Right renal cortex interstitium (tissue), 3 donors: Measurements from ENCODE around the gene KLK12. TPM values are rescaled to one million over a fixed set of nuclear protein-coding genes. Genes with fewer than 3 reads are reported as not detected.

Experiments
- DNase-seq, 3 donors: peaks; one replicate each; pipeline ENCODE4 v3.0.0-alpha.2; 2013; ENCODE audit warnings: low read depth in 3 of 3, low spot score in 2 of 3
- polyA plus RNA-seq, 3 donors: library from polyadenylated mRNA; unstranded; fragments of 120-200 nt; gene quantifications; one replicate each; pipeline ENCODE4 v1.2.1, GENCODE V29; 2013; ENCODE audit not compliant: insufficient read length in 3 of 3

The KLK12 gene
- not detected for polyA plus RNA-seq

- DNase-seq: no peak
These were observed at the start of gene KLK12 for GRCh38 chr19:51034704-51035103. KLK12 (minus strand) TSS chr19:51035002; CDS start chr19:51034621, 381 bp downstream.

DNA sequence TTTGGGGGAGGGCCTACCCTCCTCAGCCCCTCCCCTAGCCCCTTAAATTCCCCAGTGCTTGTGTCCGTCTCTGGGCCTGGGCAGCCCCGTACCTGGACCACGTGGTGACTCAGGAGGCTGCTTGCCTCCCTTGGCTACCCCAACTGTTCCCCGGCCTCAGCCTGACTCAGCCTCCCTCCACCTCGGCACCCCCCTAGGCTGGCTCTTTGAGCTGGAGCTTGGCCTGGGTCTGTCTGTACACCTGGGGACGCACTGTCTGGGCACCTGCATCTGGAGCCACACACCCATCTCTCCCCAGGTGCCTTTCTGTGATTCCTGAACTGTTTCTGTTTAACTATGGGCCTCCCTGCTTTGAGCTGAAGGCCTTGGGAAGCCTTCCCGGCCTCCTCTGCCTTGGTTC, 49.7 kb upstream of the KLK12 start:
- DNase-seq: no peak

- no peak for DNase-seq
These were observed 49.0 kb upstream of the KLK12 start for GRCh38 chr19:51083783-51084182.

DNA sequence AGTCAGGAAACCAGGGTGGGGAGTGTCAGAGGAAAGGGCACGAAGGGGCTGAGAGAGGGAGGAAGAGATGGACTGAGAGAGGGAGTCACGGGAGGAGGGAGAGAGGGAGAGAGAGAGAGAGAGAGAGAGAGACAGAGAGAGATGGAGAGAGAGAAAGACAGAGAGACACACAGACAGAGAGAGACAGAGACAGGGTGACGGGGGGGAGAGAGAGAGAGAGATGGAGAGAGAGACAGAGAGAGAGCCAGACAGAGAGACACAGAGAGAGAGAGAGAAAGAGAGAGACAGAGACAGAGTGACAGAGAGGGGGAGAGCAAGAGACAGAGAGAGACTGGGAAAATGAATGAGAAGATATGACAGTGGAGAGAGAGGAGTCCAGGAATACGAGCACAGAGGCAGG, 48.4 kb upstream of the KLK12 start:
- DNase-seq: no peak

- DNase-seq: no peak
These were observed 47.8 kb upstream of the KLK12 start, which contains the start of gene KLK14 for GRCh38 chr19:51082611-51083010. KLK14 (minus strand) TSS chr19:51082887; CDS start chr19:51082614, 273 bp downstream.

GRCh38 chr19:51081476-51081875, 46.7 kb upstream of the KLK12 start:
- no peak for DNase-seq

DNA sequence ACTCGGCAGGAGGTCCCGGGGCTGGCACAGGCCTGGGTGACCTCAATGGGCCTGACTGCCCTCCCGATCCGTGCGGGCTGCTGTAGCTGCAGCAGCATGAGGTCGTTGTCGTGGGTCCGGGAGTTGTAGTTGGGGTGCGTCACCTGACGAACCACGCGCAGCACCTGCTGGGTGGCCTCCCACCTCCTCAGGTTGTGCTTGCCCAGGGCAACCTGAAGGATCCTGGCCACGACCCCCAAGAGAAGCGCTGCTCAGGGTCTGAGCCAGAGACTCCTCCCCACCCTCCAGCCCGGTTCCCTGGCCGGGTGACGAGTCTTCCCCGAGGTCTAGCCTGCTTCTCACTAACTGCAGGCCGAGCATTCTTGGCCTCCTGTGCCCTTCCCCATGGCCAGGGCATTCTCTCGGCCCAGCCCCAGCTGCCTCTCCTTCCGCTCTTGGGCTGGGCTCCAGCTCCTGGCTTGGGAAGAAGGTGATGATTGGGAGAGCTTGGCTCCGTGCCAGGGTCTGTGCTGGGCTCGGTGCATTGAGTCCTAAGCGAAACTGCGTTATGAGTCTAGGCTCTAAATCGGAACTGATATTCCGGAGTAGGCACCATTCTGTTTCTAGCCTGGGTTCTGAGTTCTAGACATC, 44.8 kb upstream of the KLK12 start:
- DNase-seq: no peak

DNA sequence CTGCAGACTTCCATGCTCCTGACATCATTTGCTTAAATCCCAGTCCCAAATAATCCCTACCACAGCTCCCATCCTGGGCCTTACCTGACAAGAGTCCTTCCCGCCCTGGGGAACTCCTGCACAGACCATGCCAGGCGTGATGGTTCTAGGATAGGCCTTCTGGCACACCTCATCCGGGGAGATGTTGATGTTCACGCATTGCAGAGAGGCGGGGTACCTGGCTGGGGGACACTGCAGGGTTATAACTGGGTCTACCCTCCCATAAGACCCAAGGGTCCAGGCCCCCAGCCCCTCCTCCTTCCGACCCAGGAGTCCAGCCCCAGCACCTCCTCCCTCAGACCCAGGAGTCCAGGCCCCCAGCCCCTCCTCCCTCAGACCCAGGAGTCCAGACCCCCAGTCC, 43.9 kb upstream of the KLK12 start:
- no peak for DNase-seq

GRCh38 chr19:51078104-51078503, 43.3 kb upstream of the KLK12 start:
- DNase-seq: no peak

DNA sequence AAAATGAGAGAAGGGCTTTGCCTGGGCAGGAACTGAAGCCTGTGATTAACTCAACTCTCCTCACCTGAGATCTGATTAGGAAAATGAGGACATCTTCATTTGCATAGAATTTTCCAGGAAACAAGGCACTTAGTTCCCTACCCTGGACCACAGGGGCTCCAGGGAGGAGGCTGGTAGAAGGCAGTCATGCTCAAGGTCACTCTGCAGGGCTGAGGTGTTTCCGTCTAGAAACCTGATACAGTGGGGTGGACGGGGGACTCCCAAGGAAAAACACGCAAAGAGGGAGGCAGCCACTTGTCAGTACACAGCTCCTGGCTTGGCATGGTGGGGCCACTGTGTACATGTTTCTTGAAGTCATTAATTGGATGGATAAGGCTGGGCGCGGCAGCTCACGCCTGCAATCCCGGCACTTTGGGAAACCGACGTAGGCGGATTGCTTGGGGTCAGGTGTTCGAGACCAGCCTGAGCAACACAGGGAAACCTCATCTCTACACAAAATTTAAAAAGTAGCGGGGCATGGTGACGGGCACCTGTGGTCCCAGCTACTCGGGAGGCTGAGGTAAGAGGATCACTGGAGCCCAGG, 41.9 kb upstream of the KLK12 start:
- no peak for DNase-seq

DNA sequence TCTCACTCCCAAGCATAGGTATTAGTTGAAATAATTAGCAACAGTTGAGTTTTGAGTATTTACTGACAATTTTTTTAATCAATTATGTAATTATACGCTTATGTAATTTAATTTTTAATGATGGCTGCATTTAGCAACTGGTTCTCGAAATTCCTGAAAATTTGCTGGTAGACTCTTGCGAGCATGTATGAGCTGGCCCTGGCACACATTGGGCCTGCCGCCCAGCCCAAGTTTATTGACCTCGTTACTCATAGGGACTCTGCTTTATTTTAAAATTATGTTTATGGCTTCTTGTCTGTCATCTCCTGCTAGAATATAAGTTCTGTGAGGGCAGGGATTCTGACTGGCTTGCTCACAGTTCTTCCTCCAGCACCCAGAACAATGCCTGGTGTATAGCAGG, 41.2 kb upstream of the KLK12 start:
- DNase-seq: no peak

- no peak for DNase-seq
These were observed 36.2 kb upstream of the KLK12 start for GRCh38 chr19:51071095-51071405.

DNA sequence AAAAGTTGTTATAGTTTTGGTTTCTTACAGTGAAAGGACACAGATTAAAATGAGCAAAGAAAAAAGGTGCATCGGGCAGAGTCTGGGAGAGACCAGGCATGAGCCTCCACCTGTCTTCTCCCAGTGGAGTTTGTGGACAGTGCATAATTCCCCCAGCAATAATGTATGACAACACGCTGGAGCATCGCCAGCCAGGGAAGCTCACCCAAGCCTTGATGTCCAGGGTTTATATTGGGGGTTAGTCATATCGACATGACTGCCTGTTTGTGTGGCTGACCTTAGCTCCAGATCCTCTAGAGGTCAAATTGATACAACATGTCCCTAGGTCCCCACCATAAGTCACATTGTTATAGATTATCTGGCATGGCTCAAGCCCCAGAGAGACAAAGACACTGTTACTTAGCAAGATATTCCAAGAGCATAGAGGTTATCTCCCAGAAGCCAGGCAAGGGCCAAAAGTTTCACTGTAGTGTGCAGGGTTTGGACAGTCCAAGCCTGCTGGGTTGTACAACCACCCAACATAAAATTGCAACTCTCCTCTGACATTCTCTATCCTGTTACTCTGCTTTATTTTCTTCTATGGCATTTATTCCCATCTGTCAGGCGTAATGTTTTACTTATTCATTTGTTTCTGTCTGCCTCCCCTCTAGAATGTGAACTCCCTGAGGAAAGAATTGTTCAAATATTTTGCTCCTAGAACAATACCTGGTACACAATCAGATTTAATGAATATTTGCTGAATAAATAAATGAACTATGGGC, 35.7 kb upstream of the KLK12 start:
- DNase-seq: no peak

DNA sequence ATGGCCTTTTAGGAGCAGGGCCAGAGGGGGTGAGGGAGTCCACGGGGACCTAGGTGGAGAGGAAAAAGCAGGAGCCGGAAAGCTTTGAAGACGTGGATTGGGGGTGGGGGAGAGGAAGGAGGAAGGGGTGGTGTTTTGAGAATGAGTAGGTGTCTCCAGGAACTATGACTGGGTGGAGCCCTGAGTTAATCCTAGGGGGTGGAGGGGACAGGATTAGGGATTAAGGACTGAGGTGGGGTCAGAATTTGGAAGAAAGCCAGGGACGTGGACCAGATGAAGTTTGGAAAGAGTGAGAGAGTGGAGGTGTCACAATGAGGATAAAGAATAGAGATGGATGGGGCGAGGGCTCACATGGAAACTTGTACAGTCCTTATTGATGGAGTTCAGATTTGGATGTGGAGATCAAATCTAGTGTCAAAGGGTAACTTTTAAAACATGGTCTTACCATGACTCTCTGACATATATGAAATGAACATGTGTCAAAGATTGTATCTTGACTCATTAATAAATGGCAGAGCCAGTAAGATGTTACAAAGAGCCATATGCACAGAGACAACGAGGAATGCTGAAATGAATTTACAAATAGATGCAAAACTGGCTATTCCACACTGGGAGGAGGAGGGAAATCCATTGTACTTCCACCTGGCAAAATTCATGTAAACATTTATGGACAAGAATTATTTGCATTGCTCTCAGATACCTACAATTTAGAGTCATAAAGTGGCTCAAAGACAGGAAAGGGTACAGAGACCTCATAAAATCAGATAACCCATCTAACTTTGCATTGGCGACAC, 31.8 kb upstream of the KLK12 start:
- no peak for DNase-seq

GRCh38 chr19:51065221-51065960, 30.6 kb upstream of the KLK12 start:
- no peak for DNase-seq

- DNase-seq: no peak
These were observed 29.9 kb upstream of the KLK12 start, which contains the start of gene KLK13 for GRCh38 chr19:51064534-51065220. KLK13 (minus strand) TSS chr19:51065092; CDS start chr19:51065067, 25 bp downstream.

DNA sequence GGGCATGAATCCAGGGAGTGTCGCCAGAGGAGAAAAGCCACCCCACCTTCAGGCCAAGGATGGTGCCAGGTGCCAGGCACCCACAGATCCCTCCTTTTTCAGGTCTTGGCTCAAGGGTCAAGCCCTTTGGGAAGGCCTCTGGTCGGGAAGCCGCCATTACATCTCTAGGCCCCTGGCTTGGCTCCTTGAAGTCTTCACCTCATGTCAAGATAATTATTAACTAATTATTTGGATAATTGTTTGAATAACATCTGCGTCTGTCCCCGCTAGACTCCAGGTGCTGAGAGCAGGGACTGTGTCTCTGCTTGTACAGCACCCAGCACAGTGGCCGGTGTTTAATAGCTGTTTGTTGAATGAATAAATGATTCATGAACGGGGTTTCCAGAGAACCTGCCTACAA, 28.9 kb upstream of the KLK12 start:
- no peak for DNase-seq

DNA sequence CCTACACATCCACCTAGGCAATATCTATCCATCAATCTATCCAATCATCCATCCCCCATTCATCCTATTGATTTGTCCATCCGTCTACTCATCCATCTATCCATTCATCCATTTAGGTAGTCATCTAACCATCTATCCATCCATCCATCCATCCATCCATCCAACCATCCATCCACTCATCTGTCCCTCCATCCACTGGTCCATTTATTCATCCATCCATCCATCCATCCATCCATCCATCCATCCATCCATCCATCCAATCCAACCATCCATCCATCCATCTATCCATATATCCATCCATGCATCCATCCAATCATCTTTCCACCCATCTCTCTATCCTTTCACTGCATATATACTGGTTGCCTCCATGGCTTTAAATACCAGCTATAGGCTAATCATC, 26.2 kb upstream of the KLK12 start:
- no peak for DNase-seq

DNA sequence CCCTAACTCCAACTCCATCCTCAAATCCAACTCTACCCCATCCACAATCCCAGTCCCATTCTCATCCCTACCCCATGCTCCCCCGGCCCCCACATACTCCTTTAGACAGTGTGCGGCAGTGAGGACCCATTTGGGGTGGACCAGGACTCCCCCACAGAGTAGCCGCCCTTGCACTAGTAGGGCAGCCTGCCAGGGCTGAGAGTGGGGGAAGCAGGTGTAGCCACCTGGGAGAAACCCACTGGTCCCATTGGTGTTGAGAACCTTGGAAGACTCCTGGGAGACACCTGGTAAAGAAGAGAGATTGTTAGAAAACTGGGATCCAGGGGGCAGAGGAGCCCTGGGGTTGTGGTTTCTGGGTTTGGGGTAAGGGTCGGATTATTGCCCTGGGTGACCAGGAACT, 25.5 kb upstream of the KLK12 start:
- DNase-seq: no peak

DNA sequence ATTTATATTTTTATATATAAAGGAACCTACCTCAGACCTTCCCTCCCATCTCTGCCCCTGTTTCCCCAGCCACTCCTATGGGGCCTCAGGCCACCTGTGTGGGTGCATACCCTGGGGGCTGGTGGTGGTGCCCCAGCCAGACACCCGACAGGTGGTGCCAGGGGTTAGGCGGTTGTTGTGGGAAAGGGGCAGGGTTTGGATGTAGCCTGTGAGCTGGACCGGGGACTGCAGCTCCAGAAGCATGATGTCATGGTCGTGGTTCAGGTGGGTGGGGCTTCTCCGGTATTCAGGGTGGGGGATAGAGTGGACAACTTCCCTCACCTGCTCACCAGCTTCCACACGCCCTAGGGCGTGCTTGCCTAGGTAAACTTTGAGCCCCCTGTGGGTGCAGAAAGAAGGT, 24.9 kb upstream of the KLK12 start:
- DNase-seq: no peak
